Activated T-helper 2 cell treated with anti-CD3 and anti-CD28 coated beads, Interferon-gamma antibody, Interleukin-2, Interleukin-4, amounts not matched to agents 10 μg/mL and 5 μg/mL and 100 μg/mL, durations not matched to agents 14 hours and 24 hours and 36 hours (primary cell): ENCODE data around the gene OR56A5. TPM values are rescaled to one million over a fixed set of nuclear protein-coding genes. Genes with fewer than 3 reads are reported as not detected.

Experiments
- DNase-seq: peaks from one replicate; pipeline ENCODE4 v3.0.0; 2021; ENCODE audit warnings: low spot score
- H3K27ac Mint-ChIP-seq: one replicate; pipeline ENCODE4 v1.8.0; 2021; ENCODE audit warnings: mixed read lengths
- H3K27me3 Mint-ChIP-seq: one replicate; pipeline ENCODE4 v1.8.0; 2021; ENCODE audit warnings: low read depth, mixed read lengths
- H3K36me3 Mint-ChIP-seq: one replicate; pipeline ENCODE4 v1.8.0; 2021; ENCODE audit warnings: low read depth, mixed read lengths
- H3K4me1 Mint-ChIP-seq: one replicate; pipeline ENCODE4 v1.8.0; 2021; ENCODE audit warnings: low read depth, mixed read lengths
- H3K4me3 Mint-ChIP-seq: one replicate; pipeline ENCODE4 v1.8.0; 2021; ENCODE audit warnings: low read depth, mild to moderate bottlenecking, moderate library complexity, mixed read lengths
- H3K9me3 Mint-ChIP-seq: one replicate; pipeline ENCODE4 v1.8.0; 2021; ENCODE audit warnings: mixed read lengths
- intact Hi-C: fragments of 100-400 bp; cut with micrococcal nuclease; formaldehyde crosslinking; loops from one replicate; pipeline ENCODE4 v1.15.1; 2023
- total RNA-seq: library from RNA; stranded (reverse); gene quantifications from 2 replicates; pipeline ENCODE4 v1.2.3, GENCODE V29; 2022

Gene OR56A5, protein sequence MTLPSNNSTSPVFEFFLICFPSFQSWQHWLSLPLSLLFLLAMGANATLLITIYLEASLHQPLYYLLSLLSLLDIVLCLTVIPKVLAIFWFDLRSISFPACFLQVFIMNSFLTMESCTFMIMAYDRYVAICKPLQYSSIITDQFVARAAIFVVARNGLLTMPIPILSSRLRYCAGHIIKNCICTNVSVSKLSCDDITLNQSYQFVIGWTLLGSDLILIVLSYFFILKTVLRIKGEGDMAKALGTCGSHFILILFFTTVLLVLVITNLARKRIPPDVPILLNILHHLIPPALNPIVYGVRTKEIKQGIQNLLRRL
- total RNA-seq = not detected in 2 replicates

DNA sequence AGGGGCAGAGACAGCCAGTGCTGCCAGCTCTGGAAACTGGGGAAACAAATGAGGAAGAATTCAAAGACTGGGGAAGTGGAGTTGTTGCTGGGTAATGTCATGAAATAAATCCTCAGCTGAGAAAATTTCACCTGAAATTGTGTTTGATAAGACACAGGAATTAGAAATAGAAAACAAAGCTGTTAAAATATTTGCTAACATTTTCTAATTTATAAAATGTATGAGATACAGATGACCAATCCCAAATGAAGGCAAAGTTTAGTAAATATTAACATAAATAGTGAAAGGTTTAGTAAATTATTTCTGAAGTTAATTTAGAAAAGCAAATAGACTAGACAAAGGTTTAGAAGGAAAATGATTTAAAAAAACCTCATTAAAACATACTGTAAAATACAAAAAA lies at the start of gene OR56A5:
Gene OR56A5 (minus strand): TSS at position 101 of the 400 bp plus-strand sequence. CDS start 0 bp downstream, at position 101.
- H3K9me3 Mint-ChIP-seq = peaks cover 8% of the 10 kb centered on the region

DNA sequence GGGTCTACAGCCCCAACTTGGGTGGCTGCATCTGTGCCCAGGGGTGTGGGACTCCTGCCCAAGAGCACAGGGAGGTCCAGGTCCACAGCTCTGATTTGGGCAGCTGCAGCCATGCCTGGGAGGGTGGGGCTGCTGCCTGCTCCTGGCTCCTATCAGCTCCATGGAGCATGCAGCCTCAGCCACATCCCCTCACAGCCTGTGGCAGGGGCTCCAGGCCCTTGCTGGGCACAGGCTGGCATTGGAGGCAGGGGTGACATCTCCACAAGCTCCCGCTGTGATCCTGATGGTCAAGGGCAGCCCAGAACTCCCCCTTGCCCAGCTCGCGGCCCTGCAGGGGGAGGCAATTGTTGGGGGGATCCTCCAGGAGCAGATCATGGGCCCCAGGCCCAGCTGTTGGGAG lies 44.7 kb upstream of the OR56A5 start:
- Mint-ChIP-seq H3K27ac (no peak overlapping the region), H3K27me3 (peaks cover 10% of the 10 kb centered on the region), H3K4me1 (no peaks in the 10 kb centered on the region), H3K9me3 (no peaks in the 10 kb centered on the region), H3K36me3 (no peaks in the 10 kb centered on the region), H3K4me3 (no peak overlapping the region)
- intact Hi-C loops = no loop called here
- DNase-seq = no peak

More for the DNA sequence above, at the start of gene OR56A5:
- intact Hi-C loops = no loop called here
- Mint-ChIP-seq H3K36me3 (no peaks in the 10 kb centered on the region), H3K27ac (no peak within 1 kb of the TSS), H3K4me1 (no peaks in the 10 kb centered on the region), H3K4me3 (no peak within 1 kb of the TSS), H3K27me3 (peaks cover 3% of the 10 kb centered on the region)
- DNase-seq = no peak

DNA sequence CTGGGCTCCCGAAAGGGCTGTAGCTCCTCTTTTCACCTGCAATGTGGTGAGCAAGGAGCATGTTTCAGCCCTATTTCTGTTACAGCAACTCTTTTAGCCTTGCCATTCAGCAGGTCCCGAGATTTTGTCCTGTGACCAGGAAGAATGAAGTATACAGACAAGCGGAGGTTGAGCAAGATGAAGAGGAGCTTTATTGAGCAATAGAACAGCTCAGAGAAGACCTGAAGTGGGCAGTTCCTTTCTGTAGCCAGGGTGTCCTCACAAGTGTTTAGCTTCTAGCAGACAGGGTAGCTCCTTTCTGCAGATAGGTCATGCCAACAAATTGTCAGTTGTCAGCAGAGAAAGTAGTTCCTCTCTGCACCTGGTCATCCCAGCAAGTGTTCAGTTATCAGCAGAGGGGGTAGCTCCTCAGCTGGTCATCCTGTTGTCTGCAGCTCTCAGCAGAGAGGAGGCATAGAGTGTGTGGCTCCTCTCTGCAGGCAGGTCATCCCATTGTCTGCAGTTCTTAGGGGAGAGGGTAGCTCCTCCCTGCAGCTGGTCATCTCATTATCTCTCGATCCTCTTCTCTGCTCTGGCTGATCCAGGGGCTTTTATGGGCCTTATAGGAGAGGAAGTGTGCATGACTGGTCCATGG lies 43.9 kb upstream of the OR56A5 start:
- Mint-ChIP-seq H3K27me3 (peaks cover 7% of the 10 kb centered on the region), H3K4me3 (no peak overlapping the region), H3K4me1 (no peaks in the 10 kb centered on the region), H3K9me3 (no peaks in the 10 kb centered on the region), H3K36me3 (no peaks in the 10 kb centered on the region), H3K27ac (no peak overlapping the region)
- intact Hi-C loops = no loop called here
- DNase-seq = no peak

DNA sequence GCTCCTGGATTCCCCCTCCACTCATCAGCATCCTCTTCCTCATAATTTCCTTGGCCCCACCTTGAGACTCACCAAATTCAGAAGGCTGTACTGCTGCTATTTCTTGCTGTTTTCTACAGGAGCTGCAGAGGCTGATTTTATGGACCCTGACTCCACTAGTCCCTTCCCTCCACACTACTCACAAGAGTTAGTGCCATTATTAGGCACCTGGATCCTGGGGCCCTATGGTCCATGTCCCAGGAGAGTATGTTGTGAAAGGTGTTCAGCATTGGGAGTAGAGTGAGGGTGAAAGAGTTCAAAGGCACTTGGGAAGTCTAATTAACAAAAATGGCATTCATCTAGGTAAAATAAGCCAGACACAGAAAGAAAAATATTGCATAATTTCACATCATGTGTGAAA lies 38.6 kb upstream of the OR56A5 start, which contains the start of gene OR56A4:
Gene OR56A4 (minus strand): TSS at position 101 of the 400 bp plus-strand sequence. CDS start 3,954 bp downstream, outside the sequence.
- no peak for DNase-seq
- no peak within 1 kb of the TSS for H3K27ac Mint-ChIP-seq
- no peaks in the 10 kb centered on the region for H3K36me3 Mint-ChIP-seq
- H3K9me3 Mint-ChIP-seq = no peaks in the 10 kb centered on the region
- no peaks in the 10 kb centered on the region for H3K4me1 Mint-ChIP-seq
- intact Hi-C loops = no loop called here
- H3K4me3 Mint-ChIP-seq = no peak within 1 kb of the TSS
- peaks cover 7% of the 10 kb centered on the region for H3K27me3 Mint-ChIP-seq

DNA sequence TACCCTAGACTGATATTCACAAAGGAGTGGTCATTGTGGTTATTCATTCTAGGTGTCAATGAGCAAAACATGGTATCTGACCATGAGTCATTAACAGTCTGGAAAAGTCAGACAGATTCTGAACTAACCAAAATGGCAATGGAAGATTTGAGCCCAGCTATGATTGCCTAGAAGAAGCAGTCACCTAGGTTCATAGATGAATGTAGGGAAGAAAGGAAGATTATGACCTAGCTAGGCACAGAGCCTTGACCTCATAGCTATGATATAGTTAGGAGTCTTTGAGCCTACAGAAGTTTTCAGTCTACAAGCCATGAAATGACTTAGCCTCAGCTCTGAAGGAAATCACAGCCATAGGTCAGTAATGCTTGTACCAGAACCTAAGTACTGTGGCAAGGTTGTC lies 38.1 kb upstream of the OR56A5 start:
- H3K4me3 Mint-ChIP-seq = no peak overlapping the region
- no peaks in the 10 kb centered on the region for H3K36me3 Mint-ChIP-seq
- intact Hi-C loops = no loop called here

DNA sequence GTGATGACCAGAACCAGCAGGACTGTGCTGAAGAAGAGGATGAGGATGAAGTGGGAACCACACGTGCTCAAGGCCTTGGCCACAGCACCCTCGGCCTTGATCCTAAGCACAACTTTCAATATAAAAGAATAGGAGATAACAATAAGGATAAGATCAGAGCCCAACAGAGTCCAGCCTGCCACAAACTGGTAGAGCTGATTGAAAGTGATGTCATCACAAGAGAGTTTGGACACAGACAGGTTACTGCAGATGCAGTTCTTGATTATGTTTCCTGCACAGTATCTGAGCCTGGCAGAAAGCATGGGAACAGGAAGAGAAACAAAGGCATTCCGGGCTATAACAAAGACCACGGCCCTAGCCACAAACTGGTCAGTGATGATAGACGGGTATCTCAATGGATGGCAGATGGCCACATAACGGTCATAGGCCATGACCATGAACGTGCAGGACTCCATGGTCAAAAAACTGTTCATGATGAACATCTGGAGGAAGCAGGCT lies 34.0 kb upstream of the OR56A5 start:
- intact Hi-C loops = no loop called here
- Mint-ChIP-seq H3K36me3 (no peaks in the 10 kb centered on the region), H3K4me1 (no peaks in the 10 kb centered on the region), H3K4me3 (no peak overlapping the region), H3K9me3 (no peaks in the 10 kb centered on the region), H3K27ac (no peak overlapping the region), H3K27me3 (peaks cover 2% of the 10 kb centered on the region)
- DNase-seq = no peak

More for the DNA sequence above, 38.1 kb upstream of the OR56A5 start:
- no peak for DNase-seq
- Mint-ChIP-seq H3K4me1 (no peaks in the 10 kb centered on the region), H3K27ac (no peak overlapping the region), H3K27me3 (peaks cover 7% of the 10 kb centered on the region), H3K9me3 (no peaks in the 10 kb centered on the region)

DNA sequence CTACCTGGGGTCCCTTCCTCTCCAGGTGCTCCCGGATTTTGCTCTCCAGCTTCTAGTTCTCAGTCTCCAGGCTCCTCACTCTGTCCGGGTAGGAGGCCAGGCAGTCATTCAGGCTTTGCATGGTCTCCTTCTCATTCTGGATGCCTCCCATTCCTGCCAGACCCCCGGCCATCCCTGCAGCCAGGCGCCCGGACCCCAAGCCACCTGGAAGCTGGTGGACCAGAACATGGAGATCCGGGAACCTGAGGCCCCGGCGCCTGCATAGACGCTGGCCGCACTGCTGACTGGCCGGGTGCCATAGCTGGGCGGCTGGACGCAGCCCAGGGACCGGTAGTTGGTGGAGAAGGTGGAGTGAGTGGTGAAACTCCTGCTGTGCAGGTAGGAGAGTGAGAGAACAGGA lies 26.5 kb upstream of the OR56A5 start:
- no peak for DNase-seq
- Mint-ChIP-seq H3K27ac (no peak overlapping the region), H3K36me3 (no peaks in the 10 kb centered on the region), H3K9me3 (no peaks in the 10 kb centered on the region), H3K27me3 (no peaks in the 10 kb centered on the region), H3K4me3 (no peak overlapping the region), H3K4me1 (no peaks in the 10 kb centered on the region)
- intact Hi-C loops = no loop called here

DNA sequence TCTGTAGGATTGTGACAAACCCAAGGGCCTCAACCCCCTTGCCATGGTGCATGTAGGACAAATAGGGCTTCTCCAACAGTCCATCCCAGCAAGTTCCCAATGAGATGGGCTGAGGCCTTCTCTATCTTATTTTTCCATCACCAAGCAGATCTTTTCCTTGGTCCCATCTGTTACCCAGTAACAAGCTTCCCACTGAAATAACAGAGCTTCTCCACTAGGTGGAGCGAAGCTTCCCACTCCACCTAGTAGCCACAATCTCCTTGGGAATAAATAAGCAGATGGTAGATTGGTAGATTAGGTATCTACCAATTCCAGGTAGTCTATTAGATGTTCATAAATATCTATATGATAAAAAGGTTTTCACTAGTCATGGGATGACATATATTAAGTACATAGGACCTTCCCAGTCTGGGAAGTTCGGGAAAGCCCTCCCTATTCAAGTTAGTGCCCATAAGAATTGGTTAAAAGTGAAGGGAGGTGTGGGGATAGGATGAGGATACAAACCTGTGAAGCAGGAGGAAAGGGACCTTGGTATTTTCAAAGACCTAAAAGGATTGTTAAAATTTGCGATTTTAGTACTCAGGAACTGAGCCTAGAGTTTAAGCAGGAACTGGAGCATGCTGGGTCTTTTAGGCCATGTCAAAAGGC lies 24.4 kb upstream of the OR56A5 start:
- no peaks in the 10 kb centered on the region for H3K9me3 Mint-ChIP-seq
- H3K27me3 Mint-ChIP-seq = peaks cover 2% of the 10 kb centered on the region
- no peaks in the 10 kb centered on the region for H3K4me1 Mint-ChIP-seq
- no peak overlapping the region for H3K27ac Mint-ChIP-seq
- no peak overlapping the region for H3K4me3 Mint-ChIP-seq
- H3K36me3 Mint-ChIP-seq = no peaks in the 10 kb centered on the region
- intact Hi-C loops = no loop called here
- no peak for DNase-seq

DNA sequence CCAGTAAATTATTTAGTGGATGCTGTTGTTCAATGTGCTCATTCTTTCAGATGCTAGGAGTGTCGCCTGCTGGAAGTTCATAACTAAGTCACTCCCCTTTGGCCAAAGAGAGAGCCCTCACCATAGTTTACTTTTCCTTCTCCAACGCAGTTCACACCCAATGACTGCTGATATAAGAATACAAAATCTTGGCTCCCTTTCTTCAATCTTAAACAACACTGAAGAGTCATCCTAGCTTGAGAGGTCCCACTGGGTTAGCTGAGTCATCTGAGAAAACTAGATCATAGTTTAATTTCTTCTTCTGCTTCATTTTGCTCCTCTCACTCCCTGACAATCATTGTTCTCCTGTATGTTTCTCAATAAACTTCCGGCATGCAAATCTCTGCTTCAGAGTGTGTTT lies 23.9 kb upstream of the OR56A5 start:
- Mint-ChIP-seq H3K9me3 (no peaks in the 10 kb centered on the region), H3K36me3 (no peaks in the 10 kb centered on the region), H3K4me3 (no peak overlapping the region), H3K4me1 (no peaks in the 10 kb centered on the region), H3K27ac (no peak overlapping the region), H3K27me3 (peaks cover 2% of the 10 kb centered on the region)
- intact Hi-C loops = no loop called here
- DNase-seq = no peak

DNA sequence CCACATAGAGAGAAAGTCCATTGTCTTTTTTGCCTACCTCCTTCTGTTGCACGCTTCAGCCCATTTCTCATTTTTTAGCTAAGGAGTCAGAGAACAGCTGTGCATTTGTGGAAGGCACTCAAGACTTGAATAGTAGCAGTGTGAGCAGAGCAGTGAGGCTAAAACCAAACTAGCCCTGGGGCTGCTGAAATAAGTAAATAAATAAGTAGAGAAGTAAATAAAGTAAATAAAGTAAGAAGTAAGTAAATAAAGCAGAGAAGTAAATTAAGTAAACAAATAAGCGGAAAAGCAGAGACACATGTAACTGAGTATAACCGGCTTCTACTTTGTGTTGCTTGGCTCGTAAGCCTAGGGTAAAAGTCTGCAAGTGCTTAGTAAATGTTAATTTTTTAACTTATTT lies 20.9 kb upstream of the OR56A5 start:
- Mint-ChIP-seq H3K9me3 (no peaks in the 10 kb centered on the region), H3K36me3 (no peaks in the 10 kb centered on the region), H3K4me3 (no peak overlapping the region), H3K27me3 (peaks cover 2% of the 10 kb centered on the region), H3K27ac (no peak overlapping the region), H3K4me1 (no peaks in the 10 kb centered on the region)
- intact Hi-C loops = loop anchor here (10.0 kb wide), 1 partner anchor 56 kb away; no protein-coding TSS in a partner anchor
- DNase-seq = no peak

DNA sequence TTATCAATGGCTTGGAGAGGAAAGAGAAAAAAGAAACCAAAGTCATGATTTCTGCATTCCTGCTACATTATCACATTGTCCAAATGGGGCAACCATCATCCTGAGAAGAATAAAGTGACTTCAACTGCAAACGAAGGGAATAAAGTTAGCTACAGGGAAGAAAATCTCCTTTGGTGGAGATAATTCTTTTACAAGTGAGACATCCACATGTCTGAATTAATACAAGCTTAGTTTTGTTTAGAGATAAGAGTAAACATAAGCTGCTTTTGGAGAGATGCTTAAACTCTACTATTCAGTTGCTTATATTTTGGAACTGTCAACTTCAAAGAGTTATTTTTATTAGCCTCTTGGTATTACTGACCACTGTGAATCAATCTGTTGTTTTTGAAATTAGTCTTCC lies 18.6 kb upstream of the OR56A5 start, which contains the start of gene OR52L1:
Gene OR52L1 (minus strand): TSS at position 101 of the 400 bp plus-strand sequence. CDS start 55 bp downstream, at position 46.
- Mint-ChIP-seq H3K4me1 (no peaks in the 10 kb centered on the region), H3K27me3 (peaks cover 2% of the 10 kb centered on the region), H3K4me3 (no peak within 1 kb of the TSS), H3K27ac (no peak within 1 kb of the TSS), H3K36me3 (no peaks in the 10 kb centered on the region), H3K9me3 (no peaks in the 10 kb centered on the region)
- intact Hi-C loops = loop anchor here (10.0 kb wide), 1 partner anchor 58 kb away; no protein-coding TSS in a partner anchor
- no peak for DNase-seq

DNA sequence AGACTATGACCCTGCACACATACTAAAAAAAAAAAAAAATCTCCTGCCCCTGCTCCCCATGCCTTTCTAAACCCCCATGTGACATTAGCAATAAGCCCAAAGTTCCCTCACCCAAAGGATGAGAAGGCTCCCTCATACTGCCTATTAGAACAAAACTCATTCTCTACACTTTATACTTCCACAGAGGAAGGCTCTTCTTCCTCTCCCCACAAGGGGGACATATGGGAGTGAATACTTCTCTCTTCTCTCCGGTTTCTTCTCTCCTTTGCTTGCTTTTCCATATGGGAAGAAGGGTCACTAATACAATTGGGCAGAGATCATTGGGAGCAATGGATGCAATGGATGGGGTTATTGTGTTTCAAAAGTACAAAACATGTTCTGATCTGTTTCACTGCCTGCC lies 15.1 kb upstream of the OR56A5 start:
- intact Hi-C loops = loop anchor here (10.0 kb wide), 1 partner anchor 61 kb away; no protein-coding TSS in a partner anchor
- Mint-ChIP-seq H3K36me3 (no peaks in the 10 kb centered on the region), H3K4me3 (no peak overlapping the region), H3K9me3 (no peaks in the 10 kb centered on the region), H3K27ac (no peak overlapping the region), H3K4me1 (no peaks in the 10 kb centered on the region), H3K27me3 (no peaks in the 10 kb centered on the region)
- DNase-seq = no peak
